GM12878 (cell line): ENCODE results near the gene ADAMTS4. TPM values are rescaled to one million over a fixed set of nuclear protein-coding genes. Genes with fewer than 3 reads are reported as not detected.
A peak's percentile ranks its signal among the peaks of the same experiment; 100 is the strongest.

Experiments
- ATAC-seq: fragments of 200-7000 bp; cut with Tn5 transposase; 3 replicates; pipeline ENCODE4 v1.9.1; 2020; ENCODE audit warnings: mild to moderate bottlenecking, moderate library complexity
- BruUV-seq: library from RNA; stranded (reverse); fragments of 400-500 nt; replicated peaks from 2 replicates; lab custom pipeline; 2021; lab: Mats Ljungman, UMichigan
- CTCF ChIA-PET: fragments of 300-600 bp; sonication (Branson Sonifier 250); formaldehyde crosslinking; extraction: SDS; loops from one replicate; lab custom pipeline; 2021; ENCODE audit warnings: inconsistent platforms; lab: Yijun Ruan, JAX
- POLR2A ChIA-PET: fragments of 350-600 bp; formaldehyde crosslinking; extraction: SDS; loops from one replicate; lab custom pipeline; 2021; ENCODE audit warnings: inconsistent platforms; lab: Charles Lee
- RAD21 ChIA-PET: fragments of 300-600 bp; sonication (Branson Sonifier 250); formaldehyde crosslinking; loops from one replicate; lab custom pipeline; 2023; ENCODE audit warnings: antibody characterized with exemption; ENCODE audit not compliant: unreplicated experiment; lab: Charles Lee
- SMC1A ChIA-PET: fragments of 300-600 bp; sonication (Branson Sonifier 250); formaldehyde crosslinking; loops from one replicate; lab custom pipeline; 2023; ENCODE audit not compliant: unreplicated experiment, uncharacterized antibody; lab: Charles Lee
- DNase-seq: peaks from one replicate; pipeline ENCODE4 v3.0.0-alpha.2; 2011; ENCODE audit warnings: low read depth, low spot score
- FAIRE-seq: peaks from 3 replicates; lab custom pipeline; 2011; peaks lifted over from hg19 to GRCh38; lab: Jason Lieb, UNC
- H2AFZ ChIP-seq: 2 replicates; pipeline ENCODE4 v1.6.0; 2011; ENCODE audit warnings: low read depth, low read length, control low read depth; ENCODE audit not compliant: control insufficient read depth
- H3K27ac ChIP-seq: 2 replicates; pipeline ENCODE4 v1.5.1; 2011; ENCODE audit warnings: control low read depth; ENCODE audit not compliant: control insufficient read depth, insufficient read depth
- H3K27me3 ChIP-seq, 2 experiments: replicated peaks in 1 of 2; 2 replicates each; pipeline versions ENCODE4 v1.6.0 to v1.6.1; 2011; ENCODE audit warnings: low read length in 1 of 2; ENCODE audit not compliant: control insufficient read depth in 2 of 2, insufficient read depth in 2 of 2
- H3K36me3 ChIP-seq, 2 experiments: 2 replicates each; pipeline ENCODE4 v1.5.1; 2011; ENCODE audit warnings: low read length in 1 of 2; ENCODE audit not compliant: control insufficient read depth in 2 of 2, insufficient read depth in 2 of 2
- H3K4me1 ChIP-seq: 2 replicates; pipeline ENCODE4 v1.6.1; 2011; ENCODE audit warnings: mild to moderate bottlenecking, low read length, moderate library complexity, mixed read lengths; ENCODE audit not compliant: control insufficient read depth, insufficient read depth
- H3K4me2 ChIP-seq: 2 replicates; pipeline ENCODE4 v1.6.0; 2011; ENCODE audit warnings: control low read depth; ENCODE audit not compliant: control insufficient read depth, insufficient read depth
- H3K4me3 ChIP-seq: fragments of 200-600 bp; sonication (generic); 2 replicates; pipeline ENCODE4 v1.5.1; 2016
- H3K79me2 ChIP-seq: 2 replicates; pipeline ENCODE4 v1.6.0; 2011; ENCODE audit warnings: low read length; ENCODE audit not compliant: control insufficient read depth, insufficient read depth
- H3K9ac ChIP-seq: 2 replicates; pipeline ENCODE4 v1.8.0; 2011; ENCODE audit warnings: low read length, control low read depth, mixed read lengths; ENCODE audit not compliant: control insufficient read depth, insufficient read depth
- H3K9me3 ChIP-seq: replicated peaks from 3 replicates; pipeline ENCODE4 v1.5.1; 2011; ENCODE audit warnings: mild to moderate bottlenecking, low read length; ENCODE audit not compliant: control insufficient read depth, insufficient read depth
- H4K20me1 ChIP-seq: 2 replicates; pipeline ENCODE4 v1.6.0; 2011; ENCODE audit not compliant: control insufficient read depth, insufficient read depth
- GABPA ChIP-seq: IDR thresholded peaks from 2 replicates; pipeline ENCODE4 v1.6.1; 2014; ENCODE audit warnings: antibody characterized with exemption, low read depth, mild to moderate bottlenecking, inconsistent platforms
- HDGF ChIP-seq: fragments of 450-650 bp; IDR thresholded peaks from 2 replicates; pipeline ENCODE4 v1.6.1; 2016; ENCODE audit warnings: antibody characterized with exemption
- IRF3 ChIP-seq: fragments of 450-650 bp; IDR thresholded peaks from 2 replicates; pipeline ENCODE4 v1.6.1; 2014; ENCODE audit warnings: mild to moderate bottlenecking
- JUND ChIP-seq: IDR thresholded peaks from 2 replicates; pipeline ENCODE4 v1.6.1; 2012; ENCODE audit warnings: low read depth, mild to moderate bottlenecking, low read length, improper control_type of control experiment, moderate library complexity
- NRF1 ChIP-seq: conservative IDR thresholded peaks from 2 replicates; pipeline ENCODE4 v1.6.1; 2011; ENCODE audit warnings: mild to moderate bottlenecking, low read depth, low read length, improper control_type of control experiment
- SRF ChIP-seq, 2 experiments: IDR thresholded peaks; 2 replicates each; pipeline ENCODE4 v1.6.1; 2011; ENCODE audit warnings: low read depth in 2 of 2, low read length in 2 of 2, mild to moderate bottlenecking in 1 of 2, moderate library complexity in 1 of 2
- ZBTB4 ChIP-seq: fragments of 450-650 bp; formaldehyde crosslinking; IDR thresholded peaks from 2 replicates; pipeline ENCODE4 v1.4.0; 2022; ENCODE audit warnings: mild to moderate bottlenecking, moderate library complexity
- WGBS: methylation state at CpG from one replicate; pipeline ENCODE4 v1.1.6; 2016; ENCODE audit warnings: low lambda C conversion rate; ENCODE audit not compliant: insufficient replicate concordance, insufficient coverage; ENCODE audit errors: missing lambda C conversion rate; 5-methylcytosine and 5-hydroxymethylcytosine counted together
- in situ Hi-C: fragments of 300-500 bp; cut with MboI; formaldehyde crosslinking; loops from 9 replicates; pipeline ENCODE4 v1.14.3; 2018; ENCODE audit warnings: mixed read lengths
- intact Hi-C: fragments of 100-400 bp; cut with micrococcal nuclease; formaldehyde crosslinking; loops from one replicate; pipeline ENCODE4 v1.14.2; 2022; ENCODE audit not compliant: unreplicated experiment
- polyA plus RNA-seq, 11 experiments: library from polyadenylated mRNA; depleted of rRNA in 4 of 11; unstranded in 6 of 11; stranded (reverse) in 5 of 11; fragments of >200 nt; fragmentation: Nextera tagmentation in 4 of 11; fragmentation: Illumina TruSeq in 1 of 11; extraction: Ambion mirVana in 4 of 11; extraction: Trizol in 1 of 11; gene quantifications; 1 replicate in 1 of 11; 2 replicates in 10 of 11; pipeline versions ENCODE4 v1.2.1 to v1.2.3, GENCODE V29; 2011 to 2016; ENCODE audit warnings: inconsistent platforms in 2 of 11, missing spikeins in 2 of 11, low read depth in 1 of 11
- total RNA-seq, 4 experiments: library from RNA; depleted of rRNA in 3 of 4; stranded (reverse); fragments of >200 nt in 3 of 4; fragmentation: Illumina TruSeq in 1 of 4; extraction: Trizol in 1 of 4; gene quantifications; 2 replicates each; pipeline versions ENCODE4 v1.2.1 to v1.2.3, GENCODE V29; 2013 to 2021
- TF ChIP-seq, protein P1 (sequence below), 3 experiments: IDR thresholded peaks in 2 of 3; conservative IDR thresholded peaks in 1 of 3; 2 replicates each; pipeline ENCODE4 v1.5.1; 2011; ENCODE audit warnings: low read depth in 3 of 3, low read length in 3 of 3, mild to moderate bottlenecking in 3 of 3, control low read depth in 2 of 3, moderate library complexity in 2 of 3, inconsistent platforms in 1 of 3, mixed read lengths in 1 of 3; ENCODE audit not compliant: control insufficient read depth in 2 of 3, insufficient read depth in 1 of 3; ENCODE audit errors: extremely low read depth in 1 of 3

ADAMTS4 gene
- total and polyA plus RNA-seq, 10 of the 15 experiments (the other 5 are each of a cell fraction or from before 2014, with no cell fraction given): 0.01 to 0.13 (median 0.05) TPM; not detected in 2

DNA sequence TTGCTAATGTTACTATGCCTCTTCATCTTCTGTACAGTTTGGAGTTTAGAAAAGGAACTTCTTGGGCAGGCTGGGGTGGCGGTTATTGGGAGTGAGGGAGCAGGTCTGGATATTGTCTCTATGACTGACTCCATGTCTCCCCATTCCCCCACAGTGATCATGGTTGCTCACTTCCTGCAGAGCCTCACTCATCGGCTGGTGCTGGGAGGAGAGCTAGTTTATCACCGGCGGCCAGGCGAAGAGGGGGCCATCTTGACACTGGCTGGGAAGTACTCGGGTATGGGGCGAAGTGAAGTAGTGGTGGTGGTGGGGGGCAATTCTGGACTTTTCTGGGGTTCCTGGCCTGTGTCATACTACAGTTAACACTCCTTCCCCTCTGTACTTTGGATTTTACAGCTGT, 29.2 kb upstream of the ADAMTS4 start:
- peak overlapping the region; percentile 93 for H2AFZ ChIP-seq
- SMC1A ChIA-PET: interaction anchor here (1.0 to 6.3 kb wide), 10 partner anchors 8 to 154 kb away, joined by 3 to 72 read pairs (median 26); partner anchors contain the start of gene FCER1G
- H3K9me3 ChIP-seq: no peaks in the 10 kb centered on the region
- H3K4me3 ChIP-seq: peak overlapping the region; percentile 83; the same call in 1 of the 2 replicates
- peaks cover 19% of the 10 kb centered on the region for H3K4me1 ChIP-seq
- H3K27me3 ChIP-seq: no peaks in the 10 kb centered on the region
- CTCF ChIA-PET: interaction anchor here (0.7 to 17.1 kb wide), 17 partner anchors 8 to 511 kb away, joined by 3 to 385 read pairs (median 28); partner anchors contain the start of genes CFAP126, FCER1G, NDUFS2 and SDHC
- H3K4me2 ChIP-seq: peak overlapping the region; percentile 95
- H3K36me3 ChIP-seq: peaks cover 3 to 4% of the 10 kb centered on the region in 2 experiments; a peak in 2 of 4 replicates
- TF ChIP-seq IRF3 (no peak), NRF1 (no peak), HDGF (no peak), SRF (IDR thresholded peaks at IDR 0.05; ENCODE audit: low read depth in 2 of 2, low read length in 2 of 2) (no peak), JUND (no peak), ZBTB4 (no peak), GABPA (no peak)
- TF ChIP-seq, protein P1, sequence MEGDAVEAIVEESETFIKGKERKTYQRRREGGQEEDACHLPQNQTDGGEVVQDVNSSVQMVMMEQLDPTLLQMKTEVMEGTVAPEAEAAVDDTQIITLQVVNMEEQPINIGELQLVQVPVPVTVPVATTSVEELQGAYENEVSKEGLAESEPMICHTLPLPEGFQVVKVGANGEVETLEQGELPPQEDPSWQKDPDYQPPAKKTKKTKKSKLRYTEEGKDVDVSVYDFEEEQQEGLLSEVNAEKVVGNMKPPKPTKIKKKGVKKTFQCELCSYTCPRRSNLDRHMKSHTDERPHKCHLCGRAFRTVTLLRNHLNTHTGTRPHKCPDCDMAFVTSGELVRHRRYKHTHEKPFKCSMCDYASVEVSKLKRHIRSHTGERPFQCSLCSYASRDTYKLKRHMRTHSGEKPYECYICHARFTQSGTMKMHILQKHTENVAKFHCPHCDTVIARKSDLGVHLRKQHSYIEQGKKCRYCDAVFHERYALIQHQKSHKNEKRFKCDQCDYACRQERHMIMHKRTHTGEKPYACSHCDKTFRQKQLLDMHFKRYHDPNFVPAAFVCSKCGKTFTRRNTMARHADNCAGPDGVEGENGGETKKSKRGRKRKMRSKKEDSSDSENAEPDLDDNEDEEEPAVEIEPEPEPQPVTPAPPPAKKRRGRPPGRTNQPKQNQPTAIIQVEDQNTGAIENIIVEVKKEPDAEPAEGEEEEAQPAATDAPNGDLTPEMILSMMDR (IDR thresholded peaks at IDR 0.05 in 2 of 3, conservative IDR thresholded peaks at IDR 0.05 in 1 of 3; ENCODE audit: control insufficient read depth in 2 of 3, extremely low read depth in 1 of 3, insufficient read depth in 1 of 3, low read depth in 3 of 3, low read length in 3 of 3): no peak
- DNase-seq: no peak
- POLR2A ChIA-PET: interaction anchor here (0.6 to 1.5 kb wide), 2 partner anchors 156 to 202 kb away, joined by 3 read pairs; no protein-coding TSS in a partner anchor
- no peak overlapping the region; the same call in 1 of the 2 replicates for H3K9ac ChIP-seq
- BruUV-seq: no TSS peak
- FAIRE-seq: no peak
- no peak for ATAC-seq
- 97% methylated on average over 7 of the region's 7 CpGs for WGBS
- RAD21 ChIA-PET: interaction anchor here (1.2 to 5.0 kb wide), 9 partner anchors 24 to 512 kb away, joined by 3 to 77 read pairs (median 21); partner anchors contain the start of genes NDUFS2 and SDHC
- intact Hi-C loops (loop anchor here (5.0 kb wide), 1 partner anchor 79 kb away; the partner anchor contains the start of gene MPZ), in situ Hi-C loops (loop anchor here (5.0 kb wide), 2 partner anchors 64 to 154 kb away; no protein-coding TSS in a partner anchor)
- no peaks in the 10 kb centered on the region for H4K20me1 ChIP-seq
- no peak overlapping the region for H3K27ac ChIP-seq
- peaks cover 10% of the 10 kb centered on the region for H3K79me2 ChIP-seq
